GM06990 (cell line): ENCODE results near the gene HPCAL1.

ENCODE experiments used
- DNase-seq: peaks from one replicate; pipeline ENCODE4 v3.0.0-alpha.2; 2011; ENCODE audit not compliant: insufficient read length; ENCODE audit errors: extremely low read depth
- H3K27me3 ChIP-seq: replicated peaks from 2 replicates; pipeline ENCODE4 v1.6.0; 2011; ENCODE audit warnings: low read length; ENCODE audit not compliant: control insufficient read depth, insufficient read depth
- H3K36me3 ChIP-seq: 2 replicates; pipeline ENCODE4 v1.5.1; 2011; ENCODE audit warnings: low read length; ENCODE audit not compliant: control insufficient read depth, insufficient read depth
- H3K4me3 ChIP-seq: replicated peaks from 2 replicates; pipeline ENCODE4 v1.5.1; 2011; ENCODE audit warnings: low read depth, mild to moderate bottlenecking, control low read depth, low read length
- TF ChIP-seq, protein P1 (sequence below): IDR thresholded peaks from 2 replicates; pipeline ENCODE4 v1.5.1; 2011; ENCODE audit warnings: low read length, control low read depth, mild to moderate bottlenecking, inconsistent platforms; ENCODE audit not compliant: insufficient read depth, poor library complexity, severe bottlenecking

Gene HPCAL1

DNA sequence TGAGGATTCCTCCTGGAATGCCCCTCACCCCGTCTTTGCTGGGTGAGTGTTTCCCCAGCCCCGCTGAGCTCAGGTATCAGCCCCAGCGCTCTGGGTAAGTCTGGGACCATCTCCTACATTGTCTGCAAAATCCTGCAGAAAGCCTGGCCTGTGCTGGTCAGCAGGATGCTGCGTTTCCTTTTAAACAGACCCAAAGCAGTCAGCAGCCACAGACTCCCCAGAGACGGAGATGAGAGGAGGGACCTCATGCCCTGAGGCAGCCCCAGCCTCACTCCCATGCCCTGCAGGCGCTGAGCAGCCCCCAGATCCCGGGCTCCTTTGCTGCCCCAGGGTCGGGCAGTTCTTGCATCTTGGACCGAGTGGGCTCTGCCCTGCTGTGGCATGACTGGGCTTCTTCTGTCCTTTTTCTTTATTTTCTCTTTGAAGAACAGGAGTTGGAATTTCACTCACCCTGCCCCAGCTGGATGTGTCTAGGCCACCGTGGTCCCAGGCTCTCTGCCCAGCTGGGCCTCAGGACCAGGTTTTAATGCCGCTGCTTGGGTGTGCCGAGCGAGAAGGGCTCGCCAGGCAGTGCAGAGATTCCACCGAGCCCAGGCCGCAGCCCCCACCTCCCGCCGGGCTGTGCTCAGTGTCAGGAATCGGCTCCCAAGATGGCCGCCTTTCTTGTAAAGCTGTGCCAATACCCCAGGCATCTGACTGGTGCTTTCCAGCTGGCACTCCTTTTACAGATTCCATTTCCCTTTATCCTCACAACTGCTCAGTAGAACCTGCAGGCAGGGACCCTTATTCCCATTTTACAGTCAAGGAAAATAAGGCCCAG, 101.8 kb downstream of the HPCAL1 start:
- no peak for DNase-seq
- TF ChIP-seq, protein P1, sequence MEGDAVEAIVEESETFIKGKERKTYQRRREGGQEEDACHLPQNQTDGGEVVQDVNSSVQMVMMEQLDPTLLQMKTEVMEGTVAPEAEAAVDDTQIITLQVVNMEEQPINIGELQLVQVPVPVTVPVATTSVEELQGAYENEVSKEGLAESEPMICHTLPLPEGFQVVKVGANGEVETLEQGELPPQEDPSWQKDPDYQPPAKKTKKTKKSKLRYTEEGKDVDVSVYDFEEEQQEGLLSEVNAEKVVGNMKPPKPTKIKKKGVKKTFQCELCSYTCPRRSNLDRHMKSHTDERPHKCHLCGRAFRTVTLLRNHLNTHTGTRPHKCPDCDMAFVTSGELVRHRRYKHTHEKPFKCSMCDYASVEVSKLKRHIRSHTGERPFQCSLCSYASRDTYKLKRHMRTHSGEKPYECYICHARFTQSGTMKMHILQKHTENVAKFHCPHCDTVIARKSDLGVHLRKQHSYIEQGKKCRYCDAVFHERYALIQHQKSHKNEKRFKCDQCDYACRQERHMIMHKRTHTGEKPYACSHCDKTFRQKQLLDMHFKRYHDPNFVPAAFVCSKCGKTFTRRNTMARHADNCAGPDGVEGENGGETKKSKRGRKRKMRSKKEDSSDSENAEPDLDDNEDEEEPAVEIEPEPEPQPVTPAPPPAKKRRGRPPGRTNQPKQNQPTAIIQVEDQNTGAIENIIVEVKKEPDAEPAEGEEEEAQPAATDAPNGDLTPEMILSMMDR = no peak
- Histone ChIP-seq H3K36me3 (no peaks in the 10 kb centered on the region), H3K27me3 (no peaks in the 10 kb centered on the region), H3K4me3 (no peak overlapping the region)

DNA sequence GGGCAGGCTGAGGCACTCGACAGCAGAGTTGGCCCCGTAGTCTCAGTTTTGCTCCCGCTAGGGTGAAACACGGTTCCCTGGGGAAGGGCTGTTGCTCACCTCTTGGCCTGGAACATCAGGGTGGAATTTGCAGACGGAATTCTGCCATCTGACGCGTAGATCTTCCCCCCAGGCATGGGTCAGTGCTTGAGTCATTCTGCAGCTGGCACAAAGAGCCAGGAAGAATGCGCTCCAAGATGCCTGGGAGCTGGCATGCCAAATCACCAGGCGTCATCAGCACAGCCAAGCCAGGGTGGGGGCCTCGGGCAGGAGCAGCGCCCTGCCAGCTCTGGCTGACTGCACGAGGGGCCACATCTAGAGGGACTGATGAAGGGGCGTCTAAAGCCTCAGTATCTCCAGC, 102.7 kb downstream of the HPCAL1 start:
- no peak overlapping the region for H3K4me3 ChIP-seq
- TF ChIP-seq, protein P1 = no peak
- H3K27me3 ChIP-seq = no peaks in the 10 kb centered on the region
- no peak for DNase-seq
- no peaks in the 10 kb centered on the region for H3K36me3 ChIP-seq

DNA sequence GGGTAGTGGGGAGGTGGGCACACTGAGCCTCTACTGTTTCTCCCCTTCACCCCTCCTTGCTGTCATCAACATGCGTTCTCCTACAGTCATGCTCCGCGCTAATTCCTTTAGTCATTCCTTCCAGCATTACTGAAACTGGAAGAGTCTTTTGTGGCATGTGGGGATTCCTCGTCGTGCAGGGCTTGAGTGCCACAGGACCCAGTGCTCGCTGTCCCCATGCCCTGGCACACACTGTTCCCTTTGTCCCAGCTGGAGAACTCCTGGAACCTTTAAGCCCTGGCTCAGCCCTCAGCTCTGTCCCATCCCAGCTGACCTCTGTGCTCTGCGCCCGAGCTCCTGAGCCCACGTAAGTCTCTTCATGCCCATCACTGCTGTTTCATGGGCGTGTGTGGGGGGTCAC, 103.3 kb downstream of the HPCAL1 start:
- no peaks in the 10 kb centered on the region for H3K27me3 ChIP-seq
- no peak for DNase-seq

DNA sequence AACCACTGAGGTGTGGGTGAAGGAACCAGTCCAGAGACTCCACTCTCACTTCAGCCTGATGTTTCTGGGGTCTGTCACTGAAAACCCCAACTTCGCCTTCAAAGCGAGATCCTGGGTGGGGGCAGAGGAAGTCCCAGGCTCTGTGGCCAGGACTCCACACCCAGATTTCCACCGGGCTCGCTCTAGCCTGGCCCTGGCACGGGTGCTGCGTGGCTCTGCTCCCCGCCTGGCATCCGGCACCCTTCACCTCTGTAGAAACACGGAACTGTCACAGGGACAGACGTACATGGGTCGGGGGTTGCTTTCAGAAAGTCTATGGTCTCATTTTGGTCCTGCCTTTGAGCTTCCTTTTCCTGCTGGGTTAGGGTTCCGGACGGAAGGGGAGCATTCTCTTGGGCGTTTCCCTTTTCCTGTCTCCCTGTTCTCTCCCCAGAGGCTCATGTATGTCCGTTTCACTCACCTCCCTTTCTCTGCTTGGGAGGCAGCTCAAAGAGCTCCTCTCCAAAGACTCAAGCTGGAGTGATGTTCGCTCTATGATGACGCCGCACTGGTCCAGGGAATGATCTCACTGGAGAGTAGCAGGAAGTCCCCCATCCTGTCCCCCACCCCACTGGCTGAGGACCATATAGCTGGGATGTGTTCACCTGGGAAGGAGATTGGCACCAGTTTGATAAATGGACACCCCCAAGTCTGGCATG, 103.9 kb downstream of the HPCAL1 start:
- no peaks in the 10 kb centered on the region for H3K27me3 ChIP-seq
- TF ChIP-seq, protein P1 = no peak
- DNase-seq = no peak
- H3K36me3 ChIP-seq = no peaks in the 10 kb centered on the region
- H3K4me3 ChIP-seq = no peak overlapping the region

More for the DNA sequence above, 103.3 kb downstream of the HPCAL1 start:
- Histone ChIP-seq H3K36me3 (no peaks in the 10 kb centered on the region), H3K4me3 (no peak overlapping the region)
- TF ChIP-seq, protein P1 = no peak

DNA sequence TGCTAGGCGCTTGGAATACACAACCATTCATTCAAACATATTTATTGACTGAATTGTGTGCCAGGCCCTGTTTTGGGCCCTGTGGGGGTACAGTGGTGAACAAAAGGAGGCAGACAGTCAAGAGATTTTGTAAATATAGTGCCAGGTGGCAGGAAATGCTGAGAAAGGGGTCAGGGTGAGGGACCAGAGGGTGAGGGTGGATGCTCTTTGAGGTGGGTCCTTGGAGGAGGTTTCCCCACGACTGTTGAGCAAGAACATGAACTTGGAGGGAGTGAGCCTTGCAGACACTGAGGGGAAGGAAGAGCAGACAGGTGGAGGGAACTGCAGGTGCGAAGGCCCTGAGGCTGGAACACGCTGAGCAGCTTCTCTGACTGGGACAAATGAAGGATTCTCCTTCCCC, 104.7 kb downstream of the HPCAL1 start:
- TF ChIP-seq, protein P1 = no peak
- Histone ChIP-seq H3K27me3 (no peaks in the 10 kb centered on the region), H3K36me3 (no peaks in the 10 kb centered on the region), H3K4me3 (no peak overlapping the region)
- DNase-seq = no peak
